Measurements from ENCODE around the gene CNTNAP5. TPM values are rescaled to one million over a fixed set of nuclear protein-coding genes. Genes with fewer than 3 reads are reported as not detected.

The CNTNAP5 gene
- total RNA-seq, 1 experiment from 2014 or later, result not detected

GRCh38 chr2:124426625-124427024, 401.5 kb downstream of the CNTNAP5 start:
- no peak for DNase-seq (ENCODE audit: low read depth)

GRCh38 chr2:124437811-124438210, 412.7 kb downstream of the CNTNAP5 start:
- DNase-seq (ENCODE audit: low read depth), result no peak

DNA sequence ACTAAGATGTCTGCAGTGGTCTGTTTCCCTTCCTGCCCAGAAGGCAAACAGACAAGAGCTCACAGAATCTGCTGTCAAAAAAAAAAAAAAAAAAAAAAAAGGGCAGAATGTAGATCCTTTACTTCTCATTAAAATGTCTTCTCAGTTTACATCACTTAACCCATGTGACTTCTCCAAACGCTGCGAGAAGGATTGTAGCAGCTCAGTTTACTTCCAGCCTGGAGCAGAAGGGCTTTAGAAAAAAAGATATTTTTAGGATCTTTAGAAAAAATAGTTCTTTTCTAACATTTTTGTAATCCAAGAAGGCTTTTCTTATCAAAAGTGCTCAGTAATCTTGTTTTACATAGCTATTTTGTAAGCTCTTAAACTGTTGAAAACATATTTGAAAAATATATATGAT, 425.4 kb downstream of the CNTNAP5 start:
- DNase-seq (ENCODE audit: low read depth), result no peak

- DNase-seq (ENCODE audit: low read depth), result no peak
These were observed 451.2 kb downstream of the CNTNAP5 start for GRCh38 chr2:124476291-124476690.

DNA sequence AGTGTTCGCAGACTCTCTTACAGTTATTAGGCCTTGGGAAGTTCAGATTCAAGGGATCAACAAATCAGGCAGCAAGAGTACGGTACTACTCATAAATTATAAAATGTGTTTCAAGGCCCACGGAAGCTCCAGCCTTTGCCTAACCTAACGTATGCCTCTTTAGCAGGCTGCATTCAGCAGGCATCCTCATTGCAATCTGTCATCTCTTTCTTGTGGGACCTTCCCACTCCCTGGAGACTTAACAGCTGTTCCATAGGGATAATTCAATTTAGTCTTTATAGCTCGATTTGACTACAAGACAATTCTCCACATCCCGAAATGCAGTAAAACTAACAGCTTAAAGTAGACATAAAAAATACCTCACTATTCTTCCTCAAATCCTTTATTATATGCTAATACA, 453.7 kb downstream of the CNTNAP5 start:
- no peak for DNase-seq (ENCODE audit: low read depth)

DNA sequence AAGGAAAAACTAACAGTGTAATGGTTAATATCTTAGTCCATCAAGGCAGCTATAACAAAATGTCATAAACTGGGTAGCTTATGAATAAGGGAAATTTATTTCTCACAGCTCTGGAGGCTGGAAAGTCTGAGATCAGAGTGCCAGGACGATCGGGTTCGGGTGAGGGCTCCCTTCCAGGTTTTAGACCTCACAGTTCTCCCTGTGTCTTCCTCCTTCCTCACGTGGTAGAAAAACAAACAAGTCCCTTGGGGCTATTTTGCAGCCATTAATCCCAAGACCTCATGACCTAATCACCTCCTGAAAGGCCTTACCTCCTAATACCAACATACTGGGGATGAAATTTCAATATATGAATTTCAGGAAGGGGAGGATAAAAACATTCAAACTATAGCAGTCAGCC, 455.9 kb downstream of the CNTNAP5 start:
- no peak for DNase-seq (ENCODE audit: low read depth)

DNA sequence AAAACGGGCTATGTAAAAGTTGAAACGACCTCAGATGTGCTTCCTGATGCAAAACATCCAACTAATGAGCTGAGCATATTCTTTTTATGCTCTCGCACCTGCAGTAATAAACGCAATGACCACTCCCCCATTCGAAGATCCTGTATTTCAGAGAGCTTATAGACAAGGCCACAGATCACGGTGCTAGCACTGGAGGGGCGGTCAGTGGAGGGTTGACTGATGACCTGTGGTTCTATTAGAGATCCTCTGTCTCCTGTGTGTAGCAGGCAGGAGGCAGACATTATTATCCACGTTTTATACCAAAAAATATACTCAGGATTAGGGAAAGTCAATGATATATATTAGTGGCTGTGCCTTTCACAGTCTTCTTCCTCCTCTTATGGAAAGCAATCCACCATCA, 457.0 kb downstream of the CNTNAP5 start:
- no peak for DNase-seq (ENCODE audit: low read depth)

GRCh38 chr2:124482551-124482950, 457.5 kb downstream of the CNTNAP5 start:
- no peak for DNase-seq (ENCODE audit: low read depth)

GRCh38 chr2:124485659-124486058, 460.6 kb downstream of the CNTNAP5 start:
- no peak for DNase-seq (ENCODE audit: low read depth)

- no peak for DNase-seq (ENCODE audit: low read depth)
These were observed 464.6 kb downstream of the CNTNAP5 start for GRCh38 chr2:124489686-124490085.

DNA sequence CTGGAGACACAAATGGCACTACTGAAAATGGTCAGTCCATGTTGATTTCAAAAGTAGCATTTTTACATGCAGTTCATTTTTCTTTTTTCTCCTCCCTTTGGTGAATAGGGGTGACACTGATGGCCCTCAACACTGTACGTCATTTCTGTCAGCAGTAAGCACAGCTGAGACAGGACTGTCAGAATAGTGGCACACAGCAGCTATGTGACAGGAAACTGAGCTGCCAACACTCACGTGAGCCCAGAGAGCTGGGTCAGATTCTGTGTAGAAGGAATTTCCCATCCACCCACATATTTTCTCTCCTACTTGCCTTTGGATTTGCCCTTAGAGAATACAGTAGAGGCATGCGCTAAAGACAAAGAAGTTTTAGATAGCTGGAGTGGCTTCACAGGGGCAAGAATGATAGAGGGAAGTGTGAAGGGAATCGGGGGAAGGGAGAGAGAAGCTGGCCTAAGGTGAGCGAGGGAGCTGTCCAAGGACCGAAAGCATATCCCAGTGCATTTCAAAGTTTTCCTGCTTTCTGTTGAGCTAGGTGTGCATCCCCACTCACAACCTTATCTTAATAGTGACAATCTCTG, 476.6 kb downstream of the CNTNAP5 start:
- DNase-seq (ENCODE audit: low read depth), result no peak

DNA sequence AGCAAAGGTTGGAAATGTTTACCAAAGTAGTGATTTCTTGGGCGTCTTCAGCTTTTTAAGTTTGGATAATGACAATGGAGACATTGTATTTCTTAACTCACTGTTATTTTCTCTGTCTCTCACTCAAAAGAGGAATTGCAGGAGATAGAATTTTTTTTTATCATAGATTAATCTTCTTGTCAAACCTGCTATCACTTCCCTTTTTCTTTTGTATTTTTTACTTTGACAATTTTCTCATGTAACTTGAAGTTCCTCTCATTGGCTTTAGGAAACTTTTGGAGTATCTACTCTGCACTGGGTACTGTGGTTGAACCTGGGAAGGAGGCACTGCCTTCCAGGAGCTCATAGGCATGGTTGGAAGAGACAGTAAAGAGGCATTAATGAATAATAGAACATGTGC, 489.1 kb downstream of the CNTNAP5 start:
- no peak for DNase-seq (ENCODE audit: low read depth)

DNA sequence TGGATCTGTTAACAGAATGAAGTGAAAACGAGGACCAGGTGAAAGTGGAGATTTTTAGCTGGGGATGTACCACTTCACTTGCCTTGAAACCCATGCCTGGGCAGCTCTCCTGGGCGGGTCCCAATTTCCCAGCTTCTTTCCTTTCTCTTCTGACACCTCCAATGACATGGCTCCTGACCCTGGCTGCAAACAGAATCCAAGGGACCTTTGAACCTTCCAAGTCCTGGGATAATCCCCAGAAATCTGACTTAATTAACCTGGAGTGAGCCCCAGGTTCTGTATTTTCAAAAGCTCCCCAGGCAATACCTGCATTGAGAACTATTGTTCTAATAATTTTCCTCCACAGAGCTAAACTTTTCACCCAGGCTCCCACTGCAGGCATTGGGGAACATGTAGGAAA, 495.9 kb downstream of the CNTNAP5 start:
- DNase-seq (ENCODE audit: low read depth), result no peak

- no peak for DNase-seq (ENCODE audit: low read depth)
These were observed 498.0 kb downstream of the CNTNAP5 start for GRCh38 chr2:124523096-124523495.

GRCh38 chr2:124524155-124524915, 499.2 kb downstream of the CNTNAP5 start:
- no peak for DNase-seq (ENCODE audit: low read depth)

GRCh38 chr2:124526221-124526620, 501.1 kb downstream of the CNTNAP5 start:
- DNase-seq (ENCODE audit: low read depth), result no peak

DNA sequence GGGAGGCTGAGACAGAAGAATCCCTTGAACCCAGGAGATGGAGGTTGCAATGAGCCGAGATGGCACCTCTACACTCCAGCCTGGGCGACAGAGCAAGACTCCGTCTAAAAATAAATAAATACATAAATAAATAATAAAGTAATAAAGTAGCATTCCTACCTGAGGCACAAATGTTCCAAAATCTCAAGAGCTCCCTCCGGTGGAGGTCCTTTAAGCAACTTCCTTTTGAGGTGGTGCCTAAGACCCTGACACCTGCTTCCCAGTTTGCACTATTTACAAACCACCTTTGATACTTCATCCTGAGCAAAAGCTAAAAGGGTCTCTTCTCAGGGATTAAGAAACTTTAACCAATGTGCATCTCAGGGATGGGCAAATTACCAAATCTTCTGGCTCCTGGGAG, 505.1 kb downstream of the CNTNAP5 start:
- DNase-seq (ENCODE audit: low read depth), result no peak

- no peak for DNase-seq (ENCODE audit: low read depth)
These were observed 508.3 kb downstream of the CNTNAP5 start for GRCh38 chr2:124533226-124533954.

- no peak for DNase-seq (ENCODE audit: low read depth)
These were observed 508.9 kb downstream of the CNTNAP5 start for GRCh38 chr2:124534028-124534427.

DNA sequence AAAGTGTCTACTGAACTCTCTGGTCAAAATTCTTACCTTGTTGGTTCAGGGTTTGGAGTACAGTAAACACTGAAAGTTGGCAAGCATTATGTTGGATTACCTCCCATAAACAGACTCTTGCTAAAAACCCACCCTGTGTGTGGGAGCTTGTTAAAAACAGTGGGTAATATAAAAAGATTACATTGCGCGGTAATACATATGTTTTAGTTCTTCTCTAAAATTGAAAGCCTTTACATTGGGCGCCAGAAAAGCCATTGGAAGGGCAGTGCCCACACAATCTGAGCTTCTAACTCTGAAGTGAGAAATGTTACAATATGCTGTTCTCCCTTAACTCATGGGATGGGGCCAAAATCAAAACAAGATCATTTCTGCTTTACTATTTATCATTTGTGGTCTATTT, 510.7 kb downstream of the CNTNAP5 start:
- no peak for DNase-seq (ENCODE audit: low read depth)

DNA sequence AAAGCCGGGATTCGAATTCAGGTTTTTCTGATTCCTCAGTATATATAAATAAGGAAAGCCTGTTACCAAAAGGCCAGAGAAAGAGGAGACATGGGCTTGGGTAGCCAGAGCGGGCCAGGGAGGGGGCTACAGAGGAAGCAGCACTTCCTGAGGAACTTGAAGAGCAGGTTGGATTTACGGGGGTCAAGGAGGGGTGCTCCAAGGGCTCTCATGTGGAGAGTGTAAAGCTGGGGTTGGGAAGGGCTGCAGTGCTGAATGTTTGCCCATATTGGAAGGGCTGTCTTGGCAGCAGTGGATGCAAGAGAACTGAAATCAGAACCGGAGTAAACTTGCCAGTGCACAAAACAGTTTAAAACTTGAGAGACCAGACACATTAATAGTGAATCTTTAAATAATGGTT, 511.5 kb downstream of the CNTNAP5 start:
- no peak for DNase-seq (ENCODE audit: low read depth)

GRCh38 chr2:124538549-124538948, 513.5 kb downstream of the CNTNAP5 start:
- DNase-seq (ENCODE audit: low read depth), result no peak

DNA sequence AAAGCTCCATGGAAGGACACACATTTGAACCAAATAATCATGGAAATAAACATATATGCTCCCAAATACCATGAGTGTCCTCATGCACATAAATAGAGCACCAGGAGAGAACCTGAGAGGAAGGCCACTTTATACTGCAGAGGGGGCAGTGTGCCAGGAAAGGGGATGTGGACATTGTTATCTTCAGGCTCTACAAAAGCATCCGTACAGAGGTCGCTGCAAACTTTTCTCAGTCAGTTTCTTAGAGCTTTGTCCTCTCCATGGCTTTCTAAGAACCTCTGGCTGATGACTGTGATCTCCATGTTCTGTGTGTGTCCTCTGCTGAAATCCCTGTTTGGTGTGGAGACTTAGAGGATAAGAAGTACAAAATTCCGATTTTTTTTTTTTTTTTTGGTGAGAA, 515.7 kb downstream of the CNTNAP5 start:
- no peak for DNase-seq (ENCODE audit: low read depth)

Data from LHCN-M2 (cell line).